Measurements from ENCODE around the gene DERA. TPM values are rescaled to one million over a fixed set of nuclear protein-coding genes. Genes with fewer than 3 reads are reported as not detected.

DERA gene
- total and polyA plus RNA-seq, 9 of the 15 experiments (the other 6 are each of a cell fraction or from before 2014, with no cell fraction given): 5.5 to 15.5 (median 7.8) TPM

- Histone ChIP-seq H3K4me2 (ENCODE audit: insufficient read depth, low read length) (no peak overlapping the region), H3K9ac (ENCODE audit: insufficient read depth in 1 of 2, low read depth in 2 of 2, low read length in 2 of 2) (no peak overlapping the region), H3K9me3 (replicated peaks; ENCODE audit: control insufficient read depth, insufficient read depth, low read depth, low read length) (no peaks in the 10 kb centered on the region), H3K27me3 (ENCODE audit: control insufficient read depth in 2 of 2, insufficient read depth in 2 of 2, low read length in 2 of 2) (no peaks in the 10 kb centered on the region), H3K9me1 (ENCODE audit: control insufficient read depth, insufficient read depth, low read length) (peaks cover 4% of the 10 kb centered on the region), H3K4me1 (replicated peaks in 1 of 2; ENCODE audit: control insufficient read depth in 2 of 2, insufficient read depth in 2 of 2, low read length in 2 of 2) (no peaks in the 10 kb centered on the region; a peak in 1 of 5 replicates), H2AFZ (ENCODE audit: low read depth, low read length) (no peak overlapping the region), H3K79me2 (ENCODE audit: control insufficient read depth, insufficient read depth, low read length) (peaks cover 70% of the 10 kb centered on the region), H3K27ac (ENCODE audit: extremely low read depth, low read depth, low read length) (no peak overlapping the region), H3K4me3 (no peak overlapping the region), H4K20me1 (replicated peaks; ENCODE audit: control insufficient read depth, insufficient read depth, low read length) (peaks cover 6% of the 10 kb centered on the region), H3K36me3 (ENCODE audit: control insufficient read depth, insufficient read depth, low read length) (peaks cover 56% of the 10 kb centered on the region)
- in situ Hi-C loops (cut with MboI): loop anchor here (25.0 kb wide), 1 partner anchor 1074 kb away; the partner anchor contains the start of genes C12orf60, SMCO3 and WBP11
- BruUV-seq (replicated peaks): no TSS peak
- ATAC-seq (no peak), DNase-seq (ENCODE audit: extremely low read depth in 1 of 4, low spot score in 3 of 4) (no peak), FAIRE-seq (no peak)
- 96% methylated on average over 6 of the region's 7 CpGs for WGBS (ENCODE audit: insufficient coverage, low coverage, missing lambda C conversion rate)
- ChIA-PET CTCF (ENCODE audit: low intra/inter-chr PET ratio) (no interaction called here), POLR2A (no interaction called here)
- TF ChIP-seq TCF7L2 (IDR thresholded peaks at IDR 0.05; ENCODE audit: low read depth, low read length) (no peak), ZBTB9 (CRISPR knock-in tag; IDR thresholded peaks at IDR 0.05) (no peak), THAP12 (CRISPR knock-in tag; IDR thresholded peaks at IDR 0.05) (no peak), IRF9 (tag; IDR thresholded peaks at IDR 0.05) (no peak), NR2F6 (CRISPR knock-in tag; IDR thresholded peaks at IDR 0.05) (no peak), ESRRB (CRISPR knock-in tag; IDR thresholded peaks at IDR 0.05; ENCODE audit: borderline replicate concordance) (no peak), CLOCK (CRISPR knock-in tag; IDR thresholded peaks at IDR 0.05; ENCODE audit: borderline replicate concordance) (no peak)
- intact Hi-C loops (cut with micrococcal nuclease): loop anchor here (10.0 kb wide), 1 partner anchor 542 kb away; no protein-coding TSS in a partner anchor
Measured at GRCh38 chr12:15886372-15887042, 24.6 kb upstream of the DERA start.

All from K562 (cell line).